Upper lobe of left lung (tissue), 4 donors: Measurements from ENCODE around the gene MKNK2.

ENCODE experiments used
- CTCF ChIP-seq, 6 experiments: fragments of 450-650 bp in 4 of 6; fragments of 200-600 bp in 2 of 6; sonication (generic) in 2 of 6; IDR thresholded peaks; one replicate each; pipeline ENCODE4 v1.5.1; 2016 to 2019; ENCODE audit warnings: antibody characterized with exemption in 6 of 6
- EP300 ChIP-seq, 4 donors: sonication (generic); formaldehyde crosslinking; IDR thresholded peaks; one replicate each; pipeline ENCODE4 v1.5.1; 2017; ENCODE audit warnings: antibody characterized with exemption in 4 of 4, control low read depth in 2 of 4
- POLR2A ChIP-seq, 4 donors: fragments of 450-650 bp; IDR thresholded peaks; one replicate each; pipeline ENCODE4 v1.5.1; 2016 to 2017; ENCODE audit warnings: antibody characterized with exemption in 4 of 4, mild to moderate bottlenecking in 2 of 4
- POLR2AphosphoS5 ChIP-seq, 2 donors: sonication (generic); formaldehyde crosslinking; IDR thresholded peaks; one replicate each; pipeline ENCODE4 v1.5.1; 2017; ENCODE audit warnings: antibody characterized with exemption in 2 of 2

GRCh38 chr19:1992759-1993260 lies 58.2 kb downstream of the MKNK2 start:
- TF ChIP-seq CTCF (IDR thresholded peaks at IDR 0.05): no peak
- no peak for TF ChIP-seq POLR2A (IDR thresholded peaks at IDR 0.05)
- TF ChIP-seq POLR2AphosphoS5 (IDR thresholded peaks at IDR 0.05): no peak
- TF ChIP-seq EP300 (IDR thresholded peaks at IDR 0.05): no peak
